Astrocyte (in vitro differentiated cells and primary cell): ENCODE data around the gene SERINC4.

Experiments used
- CTCF ChIP-seq: IDR thresholded peaks from 2 replicates; pipeline ENCODE4 v1.5.1; 2011; ENCODE audit warnings: low read depth, mild to moderate bottlenecking, inconsistent platforms, low read length, moderate library complexity; ENCODE audit not compliant: insufficient read depth
- EZH2 ChIP-seq: IDR thresholded peaks from 2 replicates; pipeline ENCODE4 v1.6.1; 2012; ENCODE audit warnings: mild to moderate bottlenecking, low read length, inconsistent platforms; ENCODE audit not compliant: insufficient read depth

DNA sequence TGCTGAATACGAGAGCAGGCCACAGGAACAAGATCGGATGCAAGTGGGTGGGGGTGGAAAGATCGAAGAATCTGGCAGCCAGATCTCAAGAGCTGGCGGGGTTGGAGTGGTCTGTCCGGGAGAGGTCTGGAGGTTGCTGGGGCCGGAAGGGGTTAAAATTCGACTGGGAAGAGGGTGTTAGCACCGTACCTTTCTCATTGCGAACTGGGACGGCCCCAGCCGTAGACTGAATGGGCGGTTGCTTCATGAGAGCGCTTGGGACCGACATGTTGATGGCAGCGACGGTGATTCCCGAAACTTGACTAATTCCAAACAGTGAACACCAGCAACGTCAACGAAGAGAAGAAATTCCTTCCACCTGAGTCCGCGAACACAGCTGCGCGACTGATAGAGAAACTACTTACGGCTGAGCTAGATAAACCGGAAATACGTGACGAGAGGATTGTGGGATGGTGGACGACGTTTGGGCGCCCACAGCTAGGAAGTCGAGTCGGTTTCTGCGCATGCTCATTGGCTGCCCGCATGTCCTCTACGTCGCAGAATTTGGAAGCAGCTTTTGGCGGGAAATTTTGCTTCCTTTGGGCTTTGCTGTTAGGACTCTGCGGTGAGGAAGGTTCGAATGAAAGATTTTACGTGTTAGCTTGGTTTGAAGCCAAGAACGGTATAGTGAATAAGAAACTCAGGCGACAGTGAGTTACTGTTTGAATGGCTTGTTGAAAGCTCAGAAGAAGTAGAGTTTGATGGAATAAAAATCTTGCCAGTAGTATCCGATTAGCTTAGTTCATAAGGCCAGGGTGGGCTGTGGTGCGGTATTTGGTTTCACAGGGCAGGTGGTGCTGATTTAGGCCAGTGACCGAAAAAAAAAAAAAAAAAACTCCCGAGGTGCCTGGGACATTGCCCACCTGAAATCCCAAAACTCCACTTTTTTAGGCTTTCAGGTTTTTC lies 24.6 kb upstream of the SERINC4 start, which contains the start of gene MFAP1:
- TF ChIP-seq CTCF (no peak), EZH2 (no peak)
